Testis (tissue), 3 donors: Measurements from ENCODE around the gene SSTR5. TPM values are rescaled to one million over a fixed set of nuclear protein-coding genes. Genes with fewer than 3 reads are reported as not detected.

Source experiments
- DNase-seq: peaks from one replicate; pipeline ENCODE4 v3.0.0-alpha.2; 2019
- H3K27ac ChIP-seq, 2 donors: fragments of 200-600 bp; sonication (generic); one replicate each; pipeline ENCODE4 v1.5.1; 2019
- H3K27me3 ChIP-seq: fragments of 200-600 bp; sonication (generic); one replicate; pipeline ENCODE4 v1.5.1; 2019
- H3K36me3 ChIP-seq: fragments of 200-600 bp; sonication (generic); one replicate; pipeline ENCODE4 v1.5.1; 2017; ENCODE audit warnings: low read depth; ENCODE audit errors: missing control alignments
- H3K4me1 ChIP-seq: fragments of 200-600 bp; sonication (generic); one replicate; pipeline ENCODE4 v1.5.1; 2019
- H3K4me3 ChIP-seq, 2 donors: fragments of 200-600 bp; sonication (generic); one replicate each; pipeline ENCODE4 v1.5.1; 2017 to 2019
- H3K9me3 ChIP-seq: fragments of 200-600 bp; sonication (generic); one replicate; pipeline ENCODE4 v1.5.1; 2017
- POLR2A ChIP-seq: fragments of 450-650 bp; IDR thresholded peaks from one replicate; pipeline ENCODE4 v1.6.1; 2017; ENCODE audit warnings: antibody characterized with exemption, mild to moderate bottlenecking, moderate library complexity
- WGBS, 2 donors: methylation state at CpG; one replicate each; pipeline ENCODE4 v1.1.5; 2018; 5-methylcytosine and 5-hydroxymethylcytosine counted together
- intact Hi-C: fragments of 100-400 bp; cut with DNase I; formaldehyde crosslinking; loops from one replicate; pipeline ENCODE4 v1.15.1; 2023; ENCODE audit warnings: low total_unique reads
- polyA plus RNA-seq: library from polyadenylated mRNA; stranded (reverse); fragments of 350-450 nt; fragmentation: Illumina TruSeq; extraction: RNeasy Lipid Tissue Mini Kit (QIAGEN cat#74804); gene quantifications from one replicate; pipeline ENCODE4 v1.2.3, GENCODE V29; 2014; ENCODE audit warnings: low read depth, low replicate concordance; ENCODE audit not compliant: insufficient read depth
- total RNA-seq, 2 donors: library from RNA; depleted of rRNA; stranded (reverse); fragments of >200 nt; gene quantifications; one replicate each; pipeline ENCODE4 v1.2.3, GENCODE V29; 2016
- TF ChIP-seq, protein P1 (sequence below), 3 experiments: fragments of 450-650 bp in 2 of 3; fragments of 200-600 bp in 1 of 3; sonication (generic) in 1 of 3; IDR thresholded peaks; one replicate each; pipeline ENCODE4 v1.5.1; 2016 to 2019; ENCODE audit warnings: antibody characterized with exemption in 3 of 3, mild to moderate bottlenecking in 2 of 3, moderate library complexity in 1 of 3

The SSTR5 gene
- total and polyA plus RNA-seq, 3 donors from 2014 or later: 0.31 TPM; not detected in 2

DNA sequence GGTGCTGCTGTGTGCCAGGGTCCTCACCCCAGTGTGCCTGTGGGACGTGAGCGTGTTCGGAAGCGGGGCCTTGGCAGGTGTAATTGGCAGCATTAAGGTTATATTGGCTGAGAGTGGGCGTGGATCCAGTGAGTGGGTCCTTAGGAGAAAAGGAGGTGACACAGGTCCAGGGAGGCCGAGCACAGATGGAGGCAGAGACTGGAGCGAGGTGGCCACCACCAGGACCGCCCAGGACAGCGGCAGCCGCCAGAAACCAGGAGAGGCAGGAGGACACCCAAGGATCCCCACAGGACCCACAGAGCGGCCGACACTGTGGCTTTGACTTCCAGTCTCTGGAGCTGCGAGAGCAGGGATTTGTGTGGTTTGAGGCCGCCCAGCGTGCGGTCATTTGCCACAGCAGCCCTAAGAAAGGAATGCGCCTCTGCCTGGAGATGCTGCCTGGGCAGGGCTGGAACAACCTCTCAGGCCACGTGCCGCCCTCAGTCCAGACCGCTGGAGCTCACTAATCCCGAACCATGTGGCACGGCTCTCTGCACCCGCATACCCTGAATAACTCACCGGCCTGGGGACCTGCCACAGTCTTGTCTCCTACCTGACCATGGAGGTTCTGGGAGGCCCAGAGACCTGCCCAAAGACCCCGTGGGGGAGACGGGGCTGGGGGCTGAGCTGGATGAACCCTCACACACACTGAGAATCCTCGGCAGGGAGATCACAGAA, 45.6 kb upstream of the SSTR5 start:
- H3K27me3 ChIP-seq: no peaks in the 10 kb centered on the region
- no peaks in the 10 kb centered on the region for H3K9me3 ChIP-seq
- TF ChIP-seq, protein P1, sequence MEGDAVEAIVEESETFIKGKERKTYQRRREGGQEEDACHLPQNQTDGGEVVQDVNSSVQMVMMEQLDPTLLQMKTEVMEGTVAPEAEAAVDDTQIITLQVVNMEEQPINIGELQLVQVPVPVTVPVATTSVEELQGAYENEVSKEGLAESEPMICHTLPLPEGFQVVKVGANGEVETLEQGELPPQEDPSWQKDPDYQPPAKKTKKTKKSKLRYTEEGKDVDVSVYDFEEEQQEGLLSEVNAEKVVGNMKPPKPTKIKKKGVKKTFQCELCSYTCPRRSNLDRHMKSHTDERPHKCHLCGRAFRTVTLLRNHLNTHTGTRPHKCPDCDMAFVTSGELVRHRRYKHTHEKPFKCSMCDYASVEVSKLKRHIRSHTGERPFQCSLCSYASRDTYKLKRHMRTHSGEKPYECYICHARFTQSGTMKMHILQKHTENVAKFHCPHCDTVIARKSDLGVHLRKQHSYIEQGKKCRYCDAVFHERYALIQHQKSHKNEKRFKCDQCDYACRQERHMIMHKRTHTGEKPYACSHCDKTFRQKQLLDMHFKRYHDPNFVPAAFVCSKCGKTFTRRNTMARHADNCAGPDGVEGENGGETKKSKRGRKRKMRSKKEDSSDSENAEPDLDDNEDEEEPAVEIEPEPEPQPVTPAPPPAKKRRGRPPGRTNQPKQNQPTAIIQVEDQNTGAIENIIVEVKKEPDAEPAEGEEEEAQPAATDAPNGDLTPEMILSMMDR (IDR thresholded peaks at IDR 0.05): no peak
- TF ChIP-seq POLR2A: no peak
- intact Hi-C loops: no loop called here
- no peak overlapping the region for H3K27ac ChIP-seq
- no peak overlapping the region for H3K4me3 ChIP-seq
- peaks cover 4% of the 10 kb centered on the region for H3K4me1 ChIP-seq
- H3K36me3 ChIP-seq: no peaks in the 10 kb centered on the region
- DNase-seq: no peak
- 88 to 90% methylated on average over 15 to 27 of the region's 27 CpGs for WGBS, 2 donors

DNA sequence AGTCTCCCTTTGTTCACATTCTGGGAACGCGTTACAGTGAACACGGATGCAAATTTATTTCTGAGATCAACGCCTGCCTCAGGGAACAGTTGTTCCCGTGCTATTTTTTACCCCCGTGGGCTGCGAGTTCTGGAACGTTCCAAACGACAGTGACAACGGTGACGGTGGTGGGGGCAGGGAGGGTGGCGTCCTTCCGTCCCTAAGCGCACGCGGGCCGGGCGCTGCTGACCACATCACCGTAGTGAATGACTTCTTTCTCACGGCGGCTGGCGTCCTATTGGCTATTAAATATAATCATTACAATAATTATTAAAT, 45.1 kb upstream of the SSTR5 start:
- Histone ChIP-seq H3K4me3 (no peak overlapping the region), H3K27ac (no peak overlapping the region), H3K36me3 (no peaks in the 10 kb centered on the region), H3K9me3 (no peaks in the 10 kb centered on the region), H3K4me1 (peaks cover 4% of the 10 kb centered on the region), H3K27me3 (no peaks in the 10 kb centered on the region)
- intact Hi-C loops: no loop called here
- 89 to 91% methylated on average over 22 of the region's 22 CpGs for WGBS, 2 donors
- TF ChIP-seq, protein P1 (IDR thresholded peaks at IDR 0.05): no peak
- no peak for TF ChIP-seq POLR2A
- DNase-seq: no peak

DNA sequence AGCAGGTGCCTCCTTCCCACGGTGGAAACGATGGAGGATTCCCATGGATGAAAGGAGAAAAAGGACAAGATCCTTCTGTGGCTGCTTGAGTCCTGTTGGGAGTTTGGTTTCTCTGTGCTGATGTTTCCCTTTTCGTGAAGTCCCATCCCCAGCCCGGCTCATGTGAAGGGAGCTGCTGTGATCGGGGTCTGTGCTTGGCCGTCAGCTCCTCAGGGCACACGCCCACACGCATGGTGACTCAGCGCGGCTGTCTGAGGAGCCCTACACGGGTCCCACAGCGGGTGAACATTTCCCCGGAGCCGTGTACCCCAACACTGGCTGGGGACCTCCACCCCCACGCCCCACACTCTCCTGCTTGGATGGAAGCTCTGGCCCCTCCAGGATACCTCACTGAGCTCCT, 44.5 kb upstream of the SSTR5 start:
- Histone ChIP-seq H3K27ac (no peak overlapping the region), H3K4me1 (peaks cover 4% of the 10 kb centered on the region), H3K4me3 (no peak overlapping the region), H3K27me3 (no peaks in the 10 kb centered on the region), H3K9me3 (no peaks in the 10 kb centered on the region), H3K36me3 (no peaks in the 10 kb centered on the region)
- WGBS, 2 donors: 70 to 73% methylated on average over 14 to 15 of the region's 15 CpGs
- intact Hi-C loops: no loop called here
- no peak for DNase-seq
- TF ChIP-seq, protein P1 (IDR thresholded peaks at IDR 0.05): no peak
- TF ChIP-seq POLR2A: no peak

DNA sequence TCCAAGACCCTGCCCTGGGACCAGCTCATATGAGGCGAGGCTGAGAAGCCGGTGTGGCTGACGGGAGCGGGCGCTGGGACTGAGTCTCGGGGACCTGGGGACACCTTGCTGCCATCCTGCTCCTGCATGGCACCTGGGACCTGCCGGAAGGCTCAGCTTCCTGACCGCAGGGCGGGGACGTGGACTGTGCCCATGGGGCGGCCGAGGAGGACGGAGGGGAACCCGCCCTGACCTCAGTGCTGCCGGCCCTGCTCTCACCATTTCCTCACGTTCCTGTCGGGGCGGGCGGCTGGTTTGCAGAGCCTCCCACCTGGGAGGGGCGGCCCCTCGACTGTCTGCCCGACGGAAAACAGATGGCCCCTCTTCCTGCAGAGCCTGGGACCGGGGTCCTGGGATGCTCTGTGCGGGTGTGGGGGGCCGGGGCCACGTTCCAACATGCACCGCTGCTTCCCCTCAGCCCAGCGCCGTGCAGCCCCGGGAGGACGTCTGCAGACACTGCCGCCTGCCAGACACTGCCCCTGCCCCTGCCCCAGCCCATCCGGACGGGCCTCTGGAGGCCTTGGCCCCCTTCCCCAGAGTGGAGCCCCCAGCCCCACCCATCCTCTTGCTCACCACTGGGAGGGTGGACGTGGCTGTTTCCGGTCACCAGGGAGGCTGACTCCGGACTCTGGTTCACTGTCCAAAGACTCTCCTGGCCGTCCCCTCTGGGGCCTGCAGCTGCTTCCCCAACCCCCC, 43.9 kb upstream of the SSTR5 start:
- Histone ChIP-seq H3K27me3 (no peaks in the 10 kb centered on the region), H3K4me3 (no peak overlapping the region), H3K9me3 (no peaks in the 10 kb centered on the region), H3K36me3 (no peaks in the 10 kb centered on the region), H3K4me1 (peaks cover 4% of the 10 kb centered on the region), H3K27ac (no peak overlapping the region)
- no peak for TF ChIP-seq POLR2A
- TF ChIP-seq, protein P1 (IDR thresholded peaks at IDR 0.05): no peak
- 47 to 58% methylated on average over 3 to 38 of the region's 39 CpGs for WGBS, 2 donors
- intact Hi-C loops: no loop called here
- no peak for DNase-seq

DNA sequence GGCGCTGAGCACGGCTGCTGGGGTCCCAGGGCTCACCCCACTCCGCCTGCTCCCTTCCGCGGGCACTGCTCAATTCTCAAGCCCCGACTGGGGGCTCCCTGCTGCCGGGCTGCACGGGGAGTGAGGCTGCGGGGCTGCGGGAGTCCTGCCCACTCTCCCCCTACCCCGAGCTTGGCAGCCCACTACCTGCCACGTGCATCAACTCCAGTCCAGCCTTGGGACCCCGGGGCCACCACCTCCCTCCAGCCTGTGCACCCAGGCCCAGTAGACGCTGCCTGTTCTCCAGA, 43.3 kb upstream of the SSTR5 start:
- H3K36me3 ChIP-seq: no peaks in the 10 kb centered on the region
- intact Hi-C loops: no loop called here
- no peak for DNase-seq
- peaks cover 4% of the 10 kb centered on the region for H3K4me1 ChIP-seq
- no peak overlapping the region for H3K4me3 ChIP-seq
- 74 to 80% methylated on average over 4 to 14 of the region's 14 CpGs for WGBS, 2 donors
- no peak overlapping the region for H3K27ac ChIP-seq
- H3K9me3 ChIP-seq: no peaks in the 10 kb centered on the region
- TF ChIP-seq POLR2A: no peak
- TF ChIP-seq, protein P1 (IDR thresholded peaks at IDR 0.05): no peak
- no peaks in the 10 kb centered on the region for H3K27me3 ChIP-seq
